ENCODE measurements around the gene COMMD1.

COMMD1 gene

DNA sequence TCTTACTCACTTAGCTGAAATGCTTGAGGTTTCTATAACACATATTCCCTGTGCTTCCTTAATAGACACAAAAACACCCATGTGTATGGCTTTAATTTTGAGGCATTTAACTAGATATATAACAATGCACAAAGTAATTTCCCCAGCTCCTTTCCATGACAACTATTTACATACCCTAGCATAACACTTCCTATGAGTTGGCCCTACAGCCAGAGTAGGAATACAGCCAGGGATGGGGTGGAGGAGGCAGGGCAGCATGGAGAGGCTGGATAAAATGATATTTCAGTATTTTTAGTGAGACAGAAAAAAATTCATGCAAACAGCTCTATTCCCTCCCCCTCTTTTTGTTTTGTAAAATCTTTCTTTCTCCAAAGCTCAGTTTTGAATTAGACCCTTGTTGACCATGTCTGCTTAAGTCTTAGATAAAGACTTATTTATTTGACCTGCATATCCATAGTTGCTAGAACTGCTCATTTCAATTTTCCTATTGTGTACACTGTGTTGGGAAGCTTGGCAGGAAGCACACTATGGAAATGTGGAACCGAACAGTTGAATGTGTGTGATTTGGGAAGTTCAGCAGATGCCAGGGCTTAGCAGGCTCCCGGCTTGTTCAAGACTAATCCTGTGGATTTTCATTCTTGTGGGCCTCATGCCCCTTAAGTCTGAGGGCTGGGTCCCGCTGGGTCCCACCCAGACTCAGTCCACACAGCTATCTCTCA lies 279.2 kb downstream of the COMMD1 start:
- DNase-seq, result no peak

Data from activated CD8-positive, alpha-beta memory T cell treated with anti-CD3 and anti-CD28 coated beads, Interleukin-2, amount 50 U/mL, for 48 hours (primary cell).